H1 (cell line): ENCODE data around the gene EEF1G. TPM values are rescaled to one million over a fixed set of nuclear protein-coding genes. Genes with fewer than 3 reads are reported as not detected.

Source experiments
- SIX5 ChIP-seq: IDR thresholded peaks from 2 replicates; pipeline ENCODE4 v1.6.1; 2011; ENCODE audit warnings: mild to moderate bottlenecking, low read depth, low read length
- SP2 ChIP-seq: IDR thresholded peaks from 2 replicates; pipeline ENCODE4 v1.6.1; 2012; ENCODE audit warnings: mild to moderate bottlenecking, low read length, inconsistent platforms
- polyA plus RNA-seq, 7 experiments: library from polyadenylated mRNA; depleted of rRNA in 3 of 7; stranded (reverse) in 5 of 7; unstranded in 2 of 7; fragments of >200 nt in 5 of 7; fragments of 200-250 nt in 2 of 7; gene quantifications; 1 replicate in 5 of 7; 2 replicates in 1 of 7; 4 replicates in 1 of 7; pipeline versions ENCODE4 v1.2.1 to v1.2.3, GENCODE V29; 2011 to 2013; ENCODE audit warnings: missing spikeins in 2 of 7, mixed read lengths in 2 of 7
- total RNA-seq: library from RNA; stranded (reverse); fragmentation: NEBNext Ultra II Directional; extraction: Animal tissue kit (Norgen Biotek cat#: 25700); gene quantifications from 2 replicates; pipeline ENCODE4 v1.2.1, GENCODE V29; 2021
- TF ChIP-seq, protein P1 (sequence below): fragments of 300-600 bp; sonication (generic); IDR thresholded peaks from 2 replicates; pipeline ENCODE4 v1.7.1; 2012; ENCODE audit warnings: low read length, moderate library complexity, mild to moderate bottlenecking, inconsistent platforms; ENCODE audit not compliant: insufficient replicate concordance

EEF1G gene
- total and polyA plus RNA-seq, 2 of the 8 experiments (the other 6 are each of a cell fraction or from before 2014, with no cell fraction given), result 1,627 to 1,996 TPM

DNA sequence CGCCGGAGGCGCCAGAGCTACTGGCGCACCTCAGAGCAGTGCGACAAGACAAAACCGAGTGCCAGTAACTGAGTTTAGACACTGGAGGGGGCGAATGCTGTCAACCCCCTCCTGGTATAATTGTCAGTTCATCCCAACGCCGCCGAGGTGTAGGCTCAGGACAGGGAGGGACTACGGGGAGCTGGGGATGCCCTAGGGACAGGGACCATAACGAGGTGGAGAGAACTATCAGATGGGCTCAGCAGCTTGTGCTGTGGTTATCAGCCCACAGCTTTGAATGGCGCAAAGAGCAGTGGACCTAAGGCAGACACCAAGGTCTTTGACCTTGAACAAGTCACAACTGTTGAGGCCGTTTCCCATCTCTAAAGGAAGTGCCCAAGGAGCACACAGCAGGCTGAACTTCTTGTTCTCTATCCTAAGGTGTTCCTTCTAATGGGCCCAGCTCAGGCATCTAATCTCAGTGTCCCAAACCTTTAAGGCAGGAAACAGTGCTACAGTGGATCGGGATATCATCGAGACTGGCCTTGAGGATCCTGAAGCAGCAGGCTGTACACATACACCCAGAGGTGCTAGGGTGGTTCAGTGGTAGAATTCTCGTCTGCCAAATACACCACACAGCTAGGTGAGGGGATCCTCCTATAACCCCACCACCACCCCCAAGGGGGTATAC, 18.6 kb upstream of the EEF1G start (continued):
- TF ChIP-seq, protein P1, sequence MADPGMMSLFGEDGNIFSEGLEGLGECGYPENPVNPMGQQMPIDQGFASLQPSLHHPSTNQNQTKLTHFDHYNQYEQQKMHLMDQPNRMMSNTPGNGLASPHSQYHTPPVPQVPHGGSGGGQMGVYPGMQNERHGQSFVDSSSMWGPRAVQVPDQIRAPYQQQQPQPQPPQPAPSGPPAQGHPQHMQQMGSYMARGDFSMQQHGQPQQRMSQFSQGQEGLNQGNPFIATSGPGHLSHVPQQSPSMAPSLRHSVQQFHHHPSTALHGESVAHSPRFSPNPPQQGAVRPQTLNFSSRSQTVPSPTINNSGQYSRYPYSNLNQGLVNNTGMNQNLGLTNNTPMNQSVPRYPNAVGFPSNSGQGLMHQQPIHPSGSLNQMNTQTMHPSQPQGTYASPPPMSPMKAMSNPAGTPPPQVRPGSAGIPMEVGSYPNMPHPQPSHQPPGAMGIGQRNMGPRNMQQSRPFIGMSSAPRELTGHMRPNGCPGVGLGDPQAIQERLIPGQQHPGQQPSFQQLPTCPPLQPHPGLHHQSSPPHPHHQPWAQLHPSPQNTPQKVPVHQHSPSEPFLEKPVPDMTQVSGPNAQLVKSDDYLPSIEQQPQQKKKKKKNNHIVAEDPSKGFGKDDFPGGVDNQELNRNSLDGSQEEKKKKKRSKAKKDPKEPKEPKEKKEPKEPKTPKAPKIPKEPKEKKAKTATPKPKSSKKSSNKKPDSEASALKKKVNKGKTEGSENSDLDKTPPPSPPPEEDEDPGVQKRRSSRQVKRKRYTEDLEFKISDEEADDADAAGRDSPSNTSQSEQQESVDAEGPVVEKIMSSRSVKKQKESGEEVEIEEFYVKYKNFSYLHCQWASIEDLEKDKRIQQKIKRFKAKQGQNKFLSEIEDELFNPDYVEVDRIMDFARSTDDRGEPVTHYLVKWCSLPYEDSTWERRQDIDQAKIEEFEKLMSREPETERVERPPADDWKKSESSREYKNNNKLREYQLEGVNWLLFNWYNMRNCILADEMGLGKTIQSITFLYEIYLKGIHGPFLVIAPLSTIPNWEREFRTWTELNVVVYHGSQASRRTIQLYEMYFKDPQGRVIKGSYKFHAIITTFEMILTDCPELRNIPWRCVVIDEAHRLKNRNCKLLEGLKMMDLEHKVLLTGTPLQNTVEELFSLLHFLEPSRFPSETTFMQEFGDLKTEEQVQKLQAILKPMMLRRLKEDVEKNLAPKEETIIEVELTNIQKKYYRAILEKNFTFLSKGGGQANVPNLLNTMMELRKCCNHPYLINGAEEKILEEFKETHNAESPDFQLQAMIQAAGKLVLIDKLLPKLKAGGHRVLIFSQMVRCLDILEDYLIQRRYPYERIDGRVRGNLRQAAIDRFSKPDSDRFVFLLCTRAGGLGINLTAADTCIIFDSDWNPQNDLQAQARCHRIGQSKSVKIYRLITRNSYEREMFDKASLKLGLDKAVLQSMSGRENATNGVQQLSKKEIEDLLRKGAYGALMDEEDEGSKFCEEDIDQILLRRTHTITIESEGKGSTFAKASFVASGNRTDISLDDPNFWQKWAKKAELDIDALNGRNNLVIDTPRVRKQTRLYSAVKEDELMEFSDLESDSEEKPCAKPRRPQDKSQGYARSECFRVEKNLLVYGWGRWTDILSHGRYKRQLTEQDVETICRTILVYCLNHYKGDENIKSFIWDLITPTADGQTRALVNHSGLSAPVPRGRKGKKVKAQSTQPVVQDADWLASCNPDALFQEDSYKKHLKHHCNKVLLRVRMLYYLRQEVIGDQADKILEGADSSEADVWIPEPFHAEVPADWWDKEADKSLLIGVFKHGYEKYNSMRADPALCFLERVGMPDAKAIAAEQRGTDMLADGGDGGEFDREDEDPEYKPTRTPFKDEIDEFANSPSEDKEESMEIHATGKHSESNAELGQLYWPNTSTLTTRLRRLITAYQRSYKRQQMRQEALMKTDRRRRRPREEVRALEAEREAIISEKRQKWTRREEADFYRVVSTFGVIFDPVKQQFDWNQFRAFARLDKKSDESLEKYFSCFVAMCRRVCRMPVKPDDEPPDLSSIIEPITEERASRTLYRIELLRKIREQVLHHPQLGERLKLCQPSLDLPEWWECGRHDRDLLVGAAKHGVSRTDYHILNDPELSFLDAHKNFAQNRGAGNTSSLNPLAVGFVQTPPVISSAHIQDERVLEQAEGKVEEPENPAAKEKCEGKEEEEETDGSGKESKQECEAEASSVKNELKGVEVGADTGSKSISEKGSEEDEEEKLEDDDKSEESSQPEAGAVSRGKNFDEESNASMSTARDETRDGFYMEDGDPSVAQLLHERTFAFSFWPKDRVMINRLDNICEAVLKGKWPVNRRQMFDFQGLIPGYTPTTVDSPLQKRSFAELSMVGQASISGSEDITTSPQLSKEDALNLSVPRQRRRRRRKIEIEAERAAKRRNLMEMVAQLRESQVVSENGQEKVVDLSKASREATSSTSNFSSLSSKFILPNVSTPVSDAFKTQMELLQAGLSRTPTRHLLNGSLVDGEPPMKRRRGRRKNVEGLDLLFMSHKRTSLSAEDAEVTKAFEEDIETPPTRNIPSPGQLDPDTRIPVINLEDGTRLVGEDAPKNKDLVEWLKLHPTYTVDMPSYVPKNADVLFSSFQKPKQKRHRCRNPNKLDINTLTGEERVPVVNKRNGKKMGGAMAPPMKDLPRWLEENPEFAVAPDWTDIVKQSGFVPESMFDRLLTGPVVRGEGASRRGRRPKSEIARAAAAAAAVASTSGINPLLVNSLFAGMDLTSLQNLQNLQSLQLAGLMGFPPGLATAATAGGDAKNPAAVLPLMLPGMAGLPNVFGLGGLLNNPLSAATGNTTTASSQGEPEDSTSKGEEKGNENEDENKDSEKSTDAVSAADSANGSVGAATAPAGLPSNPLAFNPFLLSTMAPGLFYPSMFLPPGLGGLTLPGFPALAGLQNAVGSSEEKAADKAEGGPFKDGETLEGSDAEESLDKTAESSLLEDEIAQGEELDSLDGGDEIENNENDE, result no peak
- TF ChIP-seq SP2, result no peak
- TF ChIP-seq SIX5, result no peak
